Nephron progenitor cell (in vitro differentiated cells): ENCODE results near the gene MAP4.

Experiments used
- DNase-seq: peaks from one replicate; pipeline ENCODE4 v3.0.0; 2021
- H3K27ac Mint-ChIP-seq: 2 replicates; pipeline ENCODE4 v1.8.0; 2021; ENCODE audit warnings: mild to moderate bottlenecking, moderate library complexity, mixed read lengths
- H3K27me3 Mint-ChIP-seq: 2 replicates; pipeline ENCODE4 v1.8.0; 2021; ENCODE audit warnings: mild to moderate bottlenecking, low read depth, mixed read lengths; ENCODE audit not compliant: poor library complexity
- H3K36me3 Mint-ChIP-seq: 2 replicates; pipeline ENCODE4 v1.8.0; 2021; ENCODE audit warnings: low read depth, mixed read lengths
- H3K4me1 Mint-ChIP-seq: 2 replicates; pipeline ENCODE4 v1.8.0; 2021; ENCODE audit warnings: mixed read lengths
- H3K4me3 Mint-ChIP-seq: 2 replicates; pipeline ENCODE4 v1.8.0; 2021; ENCODE audit warnings: mild to moderate bottlenecking, moderate library complexity, mixed read lengths
- H3K9me3 Mint-ChIP-seq: 2 replicates; pipeline ENCODE4 v1.8.0; 2021; ENCODE audit warnings: mild to moderate bottlenecking, moderate library complexity, mixed read lengths
- TF ChIP-seq, protein P1 (sequence below): fragments of 200-600 bp; sonication (generic); IDR thresholded peaks from 2 replicates; pipeline ENCODE4 v1.5.0; 2021; ENCODE audit warnings: antibody characterized with exemption

The MAP4 gene

GRCh38 chr3:47974974-47975470 lies 41.2 kb downstream of the MAP4 start:
- DNase-seq, result no peak
- Mint-ChIP-seq H3K36me3 (peaks cover 24% of the 10 kb centered on the region), H3K9me3 (no peaks in the 10 kb centered on the region), H3K4me3 (no peak overlapping the region), H3K27me3 (no peaks in the 10 kb centered on the region), H3K27ac (no peak overlapping the region), H3K4me1 (no peaks in the 10 kb centered on the region)
- TF ChIP-seq, protein P1, sequence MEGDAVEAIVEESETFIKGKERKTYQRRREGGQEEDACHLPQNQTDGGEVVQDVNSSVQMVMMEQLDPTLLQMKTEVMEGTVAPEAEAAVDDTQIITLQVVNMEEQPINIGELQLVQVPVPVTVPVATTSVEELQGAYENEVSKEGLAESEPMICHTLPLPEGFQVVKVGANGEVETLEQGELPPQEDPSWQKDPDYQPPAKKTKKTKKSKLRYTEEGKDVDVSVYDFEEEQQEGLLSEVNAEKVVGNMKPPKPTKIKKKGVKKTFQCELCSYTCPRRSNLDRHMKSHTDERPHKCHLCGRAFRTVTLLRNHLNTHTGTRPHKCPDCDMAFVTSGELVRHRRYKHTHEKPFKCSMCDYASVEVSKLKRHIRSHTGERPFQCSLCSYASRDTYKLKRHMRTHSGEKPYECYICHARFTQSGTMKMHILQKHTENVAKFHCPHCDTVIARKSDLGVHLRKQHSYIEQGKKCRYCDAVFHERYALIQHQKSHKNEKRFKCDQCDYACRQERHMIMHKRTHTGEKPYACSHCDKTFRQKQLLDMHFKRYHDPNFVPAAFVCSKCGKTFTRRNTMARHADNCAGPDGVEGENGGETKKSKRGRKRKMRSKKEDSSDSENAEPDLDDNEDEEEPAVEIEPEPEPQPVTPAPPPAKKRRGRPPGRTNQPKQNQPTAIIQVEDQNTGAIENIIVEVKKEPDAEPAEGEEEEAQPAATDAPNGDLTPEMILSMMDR, result no peak

- Mint-ChIP-seq H3K4me3 (no peak overlapping the region), H3K27me3 (no peaks in the 10 kb centered on the region), H3K36me3 (peaks cover 40% of the 10 kb centered on the region), H3K4me1 (no peaks in the 10 kb centered on the region), H3K27ac (no peak overlapping the region), H3K9me3 (peaks cover 5% of the 10 kb centered on the region)
- TF ChIP-seq, protein P1, result no peak
- DNase-seq, result no peak
Observed at GRCh38 chr3:47971081-47971480, 45.1 kb downstream of the MAP4 start.

GRCh38 chr3:47964740-47965139 lies 51.5 kb downstream of the MAP4 start:
- Mint-ChIP-seq H3K27ac (no peak overlapping the region), H3K9me3 (peaks cover 27% of the 10 kb centered on the region), H3K4me3 (no peak overlapping the region), H3K36me3 (peaks cover 67% of the 10 kb centered on the region), H3K27me3 (no peaks in the 10 kb centered on the region), H3K4me1 (peaks cover 14% of the 10 kb centered on the region)
- DNase-seq, result no peak
- TF ChIP-seq, protein P1, result no peak

- H3K4me3 Mint-ChIP-seq, result no peak overlapping the region
- H3K36me3 Mint-ChIP-seq, result peaks cover 58% of the 10 kb centered on the region
- no peak overlapping the region for H3K27ac Mint-ChIP-seq
- H3K27me3 Mint-ChIP-seq, result no peaks in the 10 kb centered on the region
- H3K9me3 Mint-ChIP-seq, result peaks cover 27% of the 10 kb centered on the region
- no peak for DNase-seq
- peaks cover 14% of the 10 kb centered on the region for H3K4me1 Mint-ChIP-seq
- TF ChIP-seq, protein P1, result no peak
Observed at GRCh38 chr3:47961815-47962606, 54.2 kb downstream of the MAP4 start.

- Mint-ChIP-seq H3K27me3 (no peaks in the 10 kb centered on the region), H3K4me1 (peaks cover 14% of the 10 kb centered on the region), H3K9me3 (peaks cover 22% of the 10 kb centered on the region), H3K36me3 (peaks cover 56% of the 10 kb centered on the region), H3K4me3 (no peak overlapping the region), H3K27ac (peak overlapping the region; percentile 24)
- DNase-seq, result no peak
- TF ChIP-seq, protein P1, result no peak
Observed at GRCh38 chr3:47961036-47961435, 55.2 kb downstream of the MAP4 start.

DNA sequence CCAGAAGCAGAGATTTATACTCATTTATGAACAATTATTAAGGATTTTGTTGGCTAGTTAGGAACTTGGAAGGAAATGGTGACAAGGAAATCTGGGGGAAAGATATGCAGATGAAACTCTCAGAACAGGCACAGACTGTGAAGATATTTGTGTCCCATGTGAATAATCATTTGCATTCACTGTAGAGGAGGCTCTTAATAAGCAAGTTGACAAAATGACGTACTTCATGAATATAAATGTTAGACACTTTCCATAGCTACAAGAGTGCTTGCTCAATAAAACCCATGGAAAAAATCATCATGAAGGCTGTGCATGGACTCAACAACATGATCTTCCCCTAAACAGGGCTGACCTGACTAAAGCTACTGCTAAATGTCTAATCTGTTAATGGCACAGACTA lies 59.7 kb downstream of the MAP4 start:
- Mint-ChIP-seq H3K36me3 (peaks cover 27% of the 10 kb centered on the region), H3K4me3 (no peak overlapping the region), H3K4me1 (peaks cover 10% of the 10 kb centered on the region), H3K9me3 (peaks cover 9% of the 10 kb centered on the region), H3K27me3 (no peaks in the 10 kb centered on the region), H3K27ac (no peak overlapping the region)
- TF ChIP-seq, protein P1, result no peak
- no peak for DNase-seq
